DMS 273 treated with DMSO at 0.1 percent for 48 hours (cell line): ENCODE results near the gene FGD5.
"Not testable (repeated sequence)": the region's sequence is repeated elsewhere in the genome, so short reads cannot be mapped to it uniquely, and the experiment has no call there.

Source experiments
- DNase-seq: peaks from one replicate; lab custom pipeline; 2025; lab: John Stamatoyannopoulos, UW

Gene FGD5

DNA sequence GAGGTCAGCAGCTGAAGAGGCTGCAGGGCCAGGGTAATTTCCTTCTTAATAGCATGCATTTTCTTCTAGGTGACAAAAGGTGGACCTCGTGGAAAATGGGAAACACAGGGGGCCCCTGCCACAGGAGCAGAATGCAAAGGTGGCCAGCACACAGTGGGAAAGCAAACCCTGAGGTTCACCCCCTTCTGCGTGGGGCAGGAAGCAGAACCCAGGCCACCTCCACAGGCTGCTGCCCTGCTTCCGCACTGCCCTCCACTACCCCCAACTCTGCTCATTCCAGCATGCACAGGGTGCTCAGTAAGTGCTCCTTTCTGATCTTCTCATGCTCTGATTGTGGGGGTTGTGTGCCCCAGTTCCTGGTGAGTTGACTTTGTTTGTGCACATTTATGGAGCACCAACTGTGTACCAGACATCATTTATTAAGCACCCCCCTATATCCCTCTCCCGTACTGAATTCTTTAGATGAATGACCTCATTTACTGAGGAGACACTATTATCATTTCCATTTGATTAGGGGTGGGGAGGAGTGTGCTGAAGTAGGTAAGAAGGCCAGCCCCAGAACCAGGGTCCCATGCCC lies 12.7 kb upstream of the FGD5 start:
- no peak for DNase-seq

DNA sequence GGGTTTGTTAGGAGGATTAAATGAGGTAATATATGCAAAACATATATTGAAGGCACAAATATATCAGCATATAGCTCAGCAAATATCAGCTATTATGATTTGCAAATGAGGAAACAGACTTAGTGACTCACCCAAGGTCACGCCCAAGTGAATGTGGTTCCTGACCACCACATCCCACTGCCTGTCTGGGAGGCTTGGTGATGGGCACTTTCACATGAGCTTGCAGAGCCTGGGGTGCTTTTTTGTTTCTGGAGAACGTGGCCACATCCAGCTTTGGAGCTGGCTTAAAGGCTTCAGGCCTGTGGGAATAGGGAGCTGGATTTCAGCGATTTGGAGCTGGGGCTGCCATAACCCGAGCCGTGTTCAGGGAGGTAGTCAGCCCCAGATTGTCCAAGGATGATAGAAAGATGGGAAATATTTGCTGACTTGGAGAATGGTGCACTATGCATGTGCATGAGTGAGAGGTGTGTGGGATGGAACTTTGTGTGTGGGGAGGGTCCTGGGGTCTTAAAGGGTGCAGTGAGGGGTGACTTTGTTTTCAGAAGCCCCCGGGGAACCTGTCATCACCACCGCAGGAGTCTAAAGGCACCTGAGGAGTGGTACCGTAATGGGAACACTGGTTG lies 12.0 kb upstream of the FGD5 start:
- DNase-seq, result no peak

DNA sequence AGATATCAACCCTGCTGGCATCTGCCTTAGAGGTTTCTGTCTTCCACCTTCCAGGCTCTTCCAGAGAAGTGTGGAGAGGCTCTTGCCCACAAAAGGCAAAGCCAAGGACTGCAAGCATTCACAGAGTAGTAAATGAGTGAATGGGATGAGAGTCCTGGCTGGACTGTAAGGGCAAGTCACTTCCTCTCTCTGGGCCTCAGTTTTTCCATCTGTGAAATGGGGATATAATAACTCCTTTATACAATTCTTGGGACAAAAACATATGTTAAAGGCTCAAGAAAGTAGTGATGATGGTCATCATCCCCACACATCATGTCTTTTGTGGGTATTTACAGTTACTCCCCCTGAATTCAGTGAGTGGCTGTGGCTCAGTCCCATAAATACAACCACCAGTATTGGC lies 10.7 kb upstream of the FGD5 start:
- DNase-seq, result no peak

DNA sequence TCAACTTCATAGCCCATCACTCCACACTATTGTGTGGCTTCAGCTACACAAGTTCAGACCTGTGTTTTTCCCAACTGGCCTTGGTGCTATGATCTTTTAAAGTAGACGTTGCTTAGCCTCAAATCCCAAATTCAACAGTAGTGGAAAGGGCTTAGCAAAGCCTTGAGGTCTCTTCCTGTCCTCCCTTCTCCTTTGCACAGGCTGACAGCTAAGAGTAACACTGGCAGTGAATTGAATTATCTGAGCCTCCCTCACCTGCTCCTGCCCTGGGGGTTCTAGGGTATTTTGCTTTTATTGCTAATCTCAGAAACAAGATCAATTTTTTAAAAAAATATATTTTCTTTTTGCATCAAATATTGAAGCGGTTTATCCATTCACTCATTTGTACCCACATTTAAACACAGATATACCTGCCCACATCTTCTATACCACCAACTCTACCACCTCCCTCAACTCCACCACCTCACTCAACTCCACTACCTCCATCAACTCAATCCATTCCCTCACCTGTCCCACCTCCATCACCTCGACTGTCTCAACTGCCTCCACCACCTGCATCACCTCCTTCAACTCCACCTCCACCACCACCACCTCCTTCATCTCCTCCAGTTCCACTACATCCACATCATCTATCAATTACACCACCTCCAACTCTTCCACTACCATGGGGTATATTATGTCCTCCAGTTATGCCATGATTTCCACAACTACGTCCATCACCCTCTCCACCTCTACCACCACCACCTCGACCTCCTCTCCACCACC lies 10.1 kb upstream of the FGD5 start:
- DNase-seq, result no peak

DNA sequence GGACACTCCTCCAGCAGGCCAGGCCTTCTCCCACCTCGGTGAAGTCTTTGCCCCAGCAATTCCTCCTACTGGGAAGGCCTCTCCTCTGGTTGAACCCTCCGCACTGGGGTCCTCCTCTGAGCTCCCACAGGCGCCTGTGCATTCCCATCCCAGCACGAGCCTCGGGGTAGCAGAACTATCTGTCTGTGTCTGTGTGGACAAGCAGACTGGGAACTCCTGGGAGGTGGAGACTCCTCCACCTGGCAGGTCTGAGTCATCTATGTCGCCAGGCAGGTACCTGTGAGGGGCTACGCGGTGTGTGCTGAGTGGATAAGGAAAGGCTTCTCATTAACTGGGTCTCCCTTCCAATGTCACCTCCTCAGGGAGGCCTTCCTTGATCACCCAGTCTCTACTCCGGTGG lies 9.2 kb upstream of the FGD5 start:
- not testable (repeated sequence) for DNase-seq

DNA sequence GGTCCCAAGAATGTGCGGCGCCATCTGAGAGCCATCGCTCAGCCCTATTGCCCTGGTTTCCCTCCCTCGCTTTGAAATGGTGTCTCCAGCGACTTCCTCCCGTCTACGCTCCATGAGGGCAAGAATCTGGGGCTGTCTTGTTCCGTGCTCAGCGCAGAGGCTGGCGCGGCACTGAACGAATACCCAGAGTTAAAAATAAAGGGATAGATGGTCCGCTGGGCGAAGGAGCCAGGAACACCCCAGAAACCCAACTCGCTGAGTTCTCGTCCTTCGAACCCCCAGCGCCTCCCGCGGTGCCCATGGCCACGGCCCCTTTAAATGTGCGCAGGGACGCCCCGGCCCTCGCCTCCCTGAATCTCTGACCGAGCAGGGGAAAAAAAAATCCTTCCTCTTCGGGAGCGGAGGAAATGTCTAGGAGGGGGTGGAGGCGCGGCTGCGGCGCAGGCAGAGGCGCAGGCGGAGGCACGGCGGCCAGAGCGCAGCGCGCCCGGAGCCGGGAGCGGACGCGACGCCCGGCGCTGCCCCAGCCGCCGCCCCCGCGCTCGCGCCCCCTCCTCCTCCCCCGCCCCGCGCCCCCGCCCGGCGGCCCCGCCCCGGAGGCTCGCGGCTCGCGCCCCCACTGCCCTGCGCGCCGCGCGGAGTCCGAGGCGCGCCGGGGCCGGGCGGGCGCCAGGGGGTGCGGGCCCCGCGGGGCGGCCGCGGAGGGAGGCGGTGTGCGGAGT lies 8.5 kb upstream of the FGD5 start:
- DNase-seq, result no peak

DNA sequence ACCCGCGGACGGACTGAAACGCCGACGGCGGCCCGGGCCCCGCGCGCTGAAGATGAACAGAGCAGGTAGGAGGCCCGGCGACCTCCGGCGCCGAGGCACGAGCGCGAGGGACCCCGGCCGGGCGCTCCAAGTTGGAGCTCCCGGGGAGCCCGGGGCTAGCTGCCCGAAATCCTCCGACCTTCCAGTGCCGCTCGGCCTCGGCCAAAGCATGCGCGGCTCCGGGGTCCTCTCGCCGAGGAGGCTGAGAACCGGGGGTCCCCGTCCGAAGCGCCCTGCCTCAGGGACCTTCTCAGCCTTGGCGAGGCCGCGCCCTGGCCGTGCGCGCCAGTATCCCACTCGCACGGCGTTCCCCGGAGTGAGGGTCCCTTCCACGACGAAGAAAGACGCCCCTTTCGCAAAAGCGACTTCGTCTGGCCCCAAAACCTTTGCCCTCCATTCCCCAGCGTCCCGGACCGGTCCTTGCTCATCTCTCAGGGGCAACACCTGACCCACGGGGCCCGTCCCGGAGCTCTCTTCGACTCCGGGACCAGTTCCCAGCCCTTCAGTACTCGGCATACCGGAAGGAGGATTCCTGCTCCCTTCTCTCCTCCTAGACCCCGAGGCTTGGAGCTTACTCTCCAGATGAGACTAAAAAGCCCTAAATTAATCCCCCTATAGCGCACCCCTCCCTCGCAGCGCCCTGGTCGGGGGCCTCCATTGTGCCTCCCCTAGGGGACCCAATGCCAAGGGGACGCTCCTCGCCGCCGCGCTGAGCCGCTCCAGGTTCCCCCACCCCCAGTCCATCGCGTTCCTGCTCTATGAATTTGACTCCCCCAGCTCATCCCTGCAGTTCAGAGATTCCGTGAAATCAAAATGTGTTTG lies 7.7 kb upstream of the FGD5 start:
- no peak for DNase-seq

DNA sequence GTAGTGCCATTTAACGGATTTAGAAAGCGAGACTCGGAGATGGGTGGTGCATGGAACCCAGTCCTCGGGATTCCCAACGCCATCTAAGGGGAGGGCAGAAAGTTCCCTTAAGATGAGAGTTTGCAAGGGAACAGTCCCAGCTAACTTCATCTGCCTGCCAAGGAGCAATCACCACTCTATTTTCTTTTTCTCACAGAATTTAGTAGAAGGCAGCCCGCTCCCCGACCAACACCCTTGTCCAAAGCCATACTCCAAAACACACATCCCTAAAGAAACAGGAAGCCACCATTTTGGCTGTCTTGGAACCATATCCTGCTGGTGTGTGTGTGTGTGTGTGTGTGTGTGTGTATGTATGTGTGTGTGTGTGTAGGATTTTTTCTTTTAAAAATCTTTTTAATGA lies 7.1 kb upstream of the FGD5 start:
- no peak for DNase-seq

DNA sequence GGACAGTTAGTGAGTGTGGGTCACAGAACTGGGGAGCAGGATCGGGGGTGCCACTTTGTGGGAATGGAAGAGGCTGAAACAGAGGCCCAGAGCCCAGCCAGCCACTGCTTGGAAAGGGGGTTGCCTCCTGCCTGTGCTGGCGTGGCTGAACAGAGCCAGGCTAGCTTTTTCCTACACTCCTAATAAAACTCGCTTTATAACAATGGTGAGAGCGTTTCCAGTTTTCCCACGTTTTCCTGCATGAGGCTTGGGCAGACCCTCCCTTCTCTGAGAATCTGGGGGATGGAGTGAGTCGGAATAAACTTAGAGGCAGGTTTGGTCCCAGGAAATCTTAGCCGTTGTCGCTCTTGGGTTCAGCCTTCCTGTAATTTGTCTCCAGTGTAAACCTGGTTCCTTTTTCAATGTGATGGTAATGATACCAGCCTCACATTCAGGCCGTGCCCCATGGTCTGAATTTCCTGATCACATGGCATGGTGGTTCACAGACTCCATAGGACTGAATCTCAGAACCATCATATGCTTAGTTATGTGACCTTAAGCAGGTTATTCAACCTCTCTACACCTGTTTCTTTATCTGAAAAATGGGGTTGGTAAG lies 6.5 kb upstream of the FGD5 start:
- no peak for DNase-seq

DNA sequence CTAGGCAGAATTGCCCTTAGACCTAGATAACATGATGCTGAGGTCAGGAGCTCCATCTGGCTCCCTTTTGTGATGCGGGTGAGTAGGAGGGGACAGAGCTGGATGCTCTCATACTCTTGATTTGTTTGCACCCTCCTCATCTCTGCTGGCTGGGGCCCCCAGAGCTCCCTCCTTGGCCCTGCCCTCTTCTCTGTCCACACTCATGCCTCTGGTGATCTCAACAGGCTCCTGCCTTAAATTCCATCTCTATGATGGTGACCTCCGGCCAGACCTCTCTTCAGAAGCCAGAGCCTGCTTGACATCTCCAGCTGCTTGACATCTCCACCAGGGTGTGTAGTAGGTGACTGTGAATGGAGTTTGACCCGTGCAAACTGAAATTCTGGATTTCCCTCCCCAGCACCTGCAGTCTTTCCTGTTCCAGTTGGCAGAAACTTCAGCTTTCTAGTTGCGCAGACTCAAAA lies 4.3 kb upstream of the FGD5 start:
- DNase-seq, result no peak

DNA sequence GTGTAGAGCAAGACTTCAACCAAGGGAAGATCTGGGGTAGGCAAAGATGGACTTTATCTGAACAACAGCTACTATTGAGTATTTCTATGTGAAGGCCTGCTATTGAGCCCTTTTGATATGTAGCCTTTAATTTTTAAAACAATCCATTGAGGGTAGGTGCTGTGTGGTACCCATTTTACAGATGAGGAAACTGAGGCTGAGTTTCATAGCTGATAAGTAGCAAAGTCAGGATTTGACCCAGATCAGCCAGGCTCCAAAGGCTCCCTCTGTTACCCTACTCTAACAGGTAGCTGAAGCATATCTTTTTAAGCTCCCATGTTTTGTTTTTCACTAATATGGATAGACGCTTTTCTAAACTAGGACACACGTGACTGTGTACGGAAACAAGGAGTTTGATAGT lies 2.4 kb upstream of the FGD5 start:
- DNase-seq, result no peak

DNA sequence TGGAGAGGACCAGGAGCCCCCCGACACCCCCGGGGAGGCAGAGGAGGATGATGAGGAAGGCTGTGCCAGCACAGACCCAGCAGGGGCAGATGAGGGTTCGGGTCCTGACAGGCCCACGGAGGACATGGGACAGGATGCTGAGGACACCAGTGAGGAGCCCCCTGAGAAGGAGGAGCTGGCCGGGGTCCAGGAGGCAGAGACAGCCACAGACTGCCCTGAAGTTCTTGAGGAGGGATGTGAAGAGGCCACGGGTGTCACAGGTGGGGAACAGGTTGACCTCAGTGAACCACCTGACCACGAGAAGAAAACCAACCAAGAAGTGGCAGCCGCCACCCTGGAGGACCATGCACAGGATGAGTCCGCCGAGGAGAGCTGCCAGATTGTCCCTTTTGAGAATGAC lies 909 bp downstream of the FGD5 start:
- no peak for DNase-seq

DNA sequence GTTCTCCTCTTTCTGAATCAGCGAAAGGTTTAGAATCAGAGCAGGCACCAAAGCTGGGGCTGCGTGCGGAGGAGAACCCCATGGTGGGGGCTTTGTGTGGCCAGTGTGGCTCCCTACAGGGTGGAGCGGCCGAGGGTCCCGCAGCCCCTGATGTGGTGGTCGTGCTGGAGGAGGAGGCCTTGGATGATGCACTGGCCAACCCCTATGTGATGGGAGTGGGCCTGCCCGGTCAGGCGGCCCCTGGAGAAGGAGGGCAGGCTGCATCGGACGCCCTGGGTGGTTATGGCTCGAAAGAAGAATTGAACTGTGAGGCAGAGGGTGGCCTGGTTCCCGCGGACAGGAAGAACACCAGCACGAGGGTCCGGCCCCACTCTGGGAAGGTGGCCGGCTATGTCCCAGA lies 1.4 kb downstream of the FGD5 start:
- no peak for DNase-seq

DNA sequence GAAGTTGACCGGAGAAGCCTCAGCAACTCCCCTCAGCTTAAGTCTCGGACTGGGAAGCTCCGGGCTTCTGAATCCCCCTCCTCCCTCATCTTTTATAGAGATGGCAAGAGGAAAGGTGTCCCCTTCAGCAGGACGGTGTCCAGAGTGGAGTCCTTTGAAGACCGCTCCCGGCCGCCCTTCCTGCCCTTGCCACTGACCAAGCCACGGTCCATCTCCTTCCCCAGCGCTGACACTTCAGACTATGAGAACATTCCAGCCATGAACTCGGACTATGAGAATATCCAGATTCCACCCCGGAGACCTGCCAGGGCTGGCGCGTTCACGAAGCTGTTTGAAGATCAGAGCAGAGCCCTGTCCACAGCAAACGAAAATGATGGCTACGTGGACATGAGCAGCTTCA lies 2.4 kb downstream of the FGD5 start:
- no peak for DNase-seq

DNA sequence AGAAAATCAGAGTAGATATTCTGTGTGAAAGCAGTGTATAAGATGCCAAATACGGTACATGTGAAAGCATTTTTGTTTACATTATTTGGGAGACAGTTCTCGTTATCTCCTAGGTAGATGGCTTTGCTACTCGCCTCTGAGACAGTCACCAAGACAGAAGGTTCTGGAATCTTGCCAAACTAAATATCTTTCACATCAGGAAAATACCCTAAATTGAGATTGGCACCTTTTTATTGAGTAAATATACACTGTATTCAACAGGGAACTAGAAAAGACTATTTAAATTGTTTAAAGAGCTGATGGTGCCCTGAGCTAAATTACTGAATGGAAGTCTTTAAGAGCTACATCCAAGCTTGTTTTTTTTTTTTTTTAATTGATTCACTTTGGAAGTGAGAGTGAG lies 3.4 kb downstream of the FGD5 start:
- no peak for DNase-seq

DNA sequence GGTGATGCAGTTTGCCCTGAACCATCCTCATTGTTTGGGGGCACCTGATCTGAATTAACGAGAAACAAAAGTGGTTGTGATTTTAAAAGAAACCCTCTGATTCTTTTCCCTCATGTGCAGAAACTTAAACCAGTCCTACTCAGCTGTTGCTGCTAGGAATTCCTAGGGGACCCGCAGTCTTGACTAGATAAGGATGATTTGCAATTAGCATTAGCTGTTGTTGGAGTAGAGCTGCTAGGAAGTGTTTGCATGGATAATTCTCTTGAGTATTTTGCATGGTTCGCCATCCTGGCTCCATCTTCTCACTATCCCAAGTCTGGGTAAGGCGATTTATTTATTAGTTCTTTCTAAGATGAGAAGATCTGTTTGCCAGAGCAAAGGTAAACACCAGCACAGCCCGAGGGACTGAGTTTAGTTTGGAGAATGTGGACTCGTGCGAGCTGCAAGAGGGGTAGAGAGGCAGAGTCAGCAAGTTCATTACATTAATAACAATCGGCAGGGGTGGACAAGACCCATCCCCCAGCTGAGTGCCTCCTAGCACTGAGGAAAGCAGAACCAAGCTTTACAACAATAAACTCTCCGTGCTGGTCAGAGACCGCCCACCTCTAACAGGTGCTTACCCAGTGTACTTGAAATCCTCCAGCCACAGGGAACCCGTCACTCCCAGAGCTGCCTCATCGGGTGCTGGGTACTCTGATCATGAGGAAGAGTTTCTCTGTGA lies 4.1 kb downstream of the FGD5 start:
- DNase-seq, result no peak

DNA sequence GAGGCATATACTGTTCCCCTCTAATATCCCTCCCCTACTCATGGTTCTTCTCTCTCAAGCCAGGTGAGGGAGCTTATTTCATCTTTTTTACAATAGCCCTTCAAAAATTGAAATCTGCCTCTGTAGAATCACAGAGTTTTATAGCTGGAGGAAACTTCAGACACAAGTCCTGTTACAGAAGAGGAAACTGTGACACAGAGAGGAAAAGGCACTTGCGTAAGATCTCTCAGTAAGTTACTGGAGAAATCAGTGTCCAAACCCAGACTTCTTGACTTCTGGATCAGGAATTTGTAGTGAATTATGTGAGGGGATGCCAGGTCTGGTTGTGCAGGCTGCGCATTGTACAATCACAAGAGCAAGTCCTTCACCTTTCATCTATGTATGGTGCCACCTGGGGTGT lies 4.6 kb downstream of the FGD5 start:
- DNase-seq, result no peak

DNA sequence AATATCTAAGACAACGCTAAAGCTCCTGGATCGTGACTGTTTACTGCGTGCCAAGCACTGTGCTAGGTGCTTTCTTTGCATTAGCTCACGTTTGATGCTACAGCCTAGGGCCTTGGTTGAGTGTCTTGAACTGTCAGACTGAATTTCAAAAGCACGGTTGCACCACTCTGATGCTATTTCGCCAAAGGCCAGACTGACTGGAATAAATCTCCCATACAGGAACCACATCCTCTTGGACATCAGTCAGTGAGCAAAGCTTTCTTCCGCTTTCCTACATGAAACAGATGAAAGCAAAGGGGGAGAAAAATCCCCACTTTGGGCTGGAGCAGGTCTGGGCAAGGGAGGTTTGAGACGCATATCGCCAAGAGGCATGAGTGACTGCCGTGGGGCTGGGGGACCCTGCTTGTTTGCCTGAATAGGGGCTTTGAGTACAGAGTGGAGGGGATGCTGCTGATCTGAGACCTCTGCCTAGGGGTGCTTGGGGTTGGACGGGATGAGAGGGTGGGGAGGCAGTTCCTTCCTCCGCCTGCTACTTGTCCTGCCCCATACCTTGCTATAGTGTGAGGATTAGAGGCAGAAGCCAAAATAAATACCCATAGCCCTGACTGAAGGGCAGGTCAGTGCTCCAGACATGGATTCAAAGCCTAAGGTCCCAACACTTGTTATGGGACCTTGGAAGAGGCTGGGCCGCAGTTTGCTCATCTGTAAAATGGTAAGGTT lies 5.3 kb downstream of the FGD5 start:
- DNase-seq, result no peak

DNA sequence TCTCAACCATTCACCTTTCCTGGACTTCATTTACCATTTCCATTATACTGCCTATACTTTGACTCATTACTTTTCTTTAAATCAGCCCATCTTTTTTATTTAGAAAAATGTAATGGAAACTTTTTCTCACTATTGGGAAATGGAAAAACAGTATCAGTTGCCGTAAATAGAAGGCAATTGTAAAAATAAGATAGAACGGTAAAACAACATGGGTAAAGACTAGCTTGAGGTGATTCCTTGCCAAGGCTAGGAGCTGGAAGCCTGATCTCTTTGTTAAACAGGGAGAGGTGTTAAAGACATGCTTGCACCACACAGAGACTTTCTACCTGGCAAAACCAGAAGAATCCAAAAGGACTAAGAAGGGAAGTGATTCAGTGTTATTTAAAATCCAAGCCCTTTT lies 5.9 kb downstream of the FGD5 start:
- no peak for DNase-seq

DNA sequence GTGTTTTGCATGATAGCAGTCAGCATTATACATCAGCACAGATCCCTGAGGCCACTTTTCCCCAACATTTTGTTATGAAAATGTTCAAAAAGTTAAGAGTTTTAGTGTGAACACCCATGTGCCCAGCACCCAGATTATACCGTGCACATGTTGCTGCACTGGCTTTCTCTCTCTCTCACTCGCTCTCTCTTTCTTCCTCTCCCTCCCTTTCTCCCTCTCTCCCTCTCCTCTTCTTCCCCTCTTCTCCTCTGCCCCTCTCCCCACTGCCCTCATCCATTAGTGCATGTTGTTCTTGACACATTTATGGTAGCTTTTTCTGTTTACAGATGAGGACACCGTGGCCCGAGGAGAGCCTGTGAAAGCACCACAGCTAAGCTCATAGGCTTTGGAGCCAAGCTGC lies 7.3 kb downstream of the FGD5 start:
- no peak for DNase-seq
